ENCODE results near the gene BLOC1S5.

DNA sequence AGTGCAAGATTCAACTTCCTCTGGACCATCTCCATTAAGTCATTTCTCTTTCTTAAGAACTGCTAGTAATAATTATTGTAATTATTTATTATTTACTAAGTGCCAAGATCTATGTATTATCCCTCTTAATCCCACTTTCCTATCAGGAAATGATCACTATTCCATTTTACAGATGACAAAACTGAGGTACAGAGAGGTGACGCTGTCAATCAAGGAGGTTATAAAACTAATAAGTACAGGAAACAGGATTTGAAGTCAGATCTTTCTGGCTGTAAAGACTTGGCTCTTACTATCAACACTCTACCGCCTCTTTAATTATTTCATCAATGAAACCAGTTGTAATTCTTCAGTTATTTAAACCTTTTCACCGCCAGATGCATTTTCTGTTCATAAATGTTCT lies 37.4 kb downstream of the BLOC1S5 start:
- TF ChIP-seq CTCF (conservative IDR thresholded peaks at IDR 0.05; ENCODE audit: low read length) (no peak), EZH2phosphoT487 (IDR thresholded peaks at IDR 0.05; ENCODE audit: borderline replicate concordance, low read depth, low read length) (no peak)

Measured in OCI-LY7 (cell line).